ENCODE data around the gene TGM2.

TGM2 gene

GRCh38 chr20:38165089-38165965, at the start of gene TGM2:
TGM2 (minus strand) TSS chr20:38165270; CDS start chr20:38165198, 72 bp downstream.
- no peak for DNase-seq

GRCh38 chr20:38214256-38215193, 49.5 kb upstream of the TGM2 start:
- no peak for DNase-seq

GRCh38 chr20:38213607-38213940, 48.5 kb upstream of the TGM2 start:
- DNase-seq: no peak

- DNase-seq: no peak
Observed at GRCh38 chr20:38212806-38213606, 47.9 kb upstream of the TGM2 start.

- no peak for DNase-seq
Observed at GRCh38 chr20:38211200-38212097, 46.4 kb upstream of the TGM2 start.

- no peak for DNase-seq
Observed at GRCh38 chr20:38210741-38211140, 45.7 kb upstream of the TGM2 start.

GRCh38 chr20:38209736-38210405, 44.8 kb upstream of the TGM2 start:
- DNase-seq: no peak

- DNase-seq: no peak
Observed at GRCh38 chr20:38209054-38209675, 44.1 kb upstream of the TGM2 start.

- no peak for DNase-seq
Observed at GRCh38 chr20:38208523-38208922, 43.5 kb upstream of the TGM2 start.

- DNase-seq: no peak
Observed at GRCh38 chr20:38208088-38208487, 43.0 kb upstream of the TGM2 start.

- DNase-seq: no peak
Observed at GRCh38 chr20:38207621-38208020, 42.6 kb upstream of the TGM2 start.

- DNase-seq: no peak
Observed at GRCh38 chr20:38205001-38205400, 39.9 kb upstream of the TGM2 start.

GRCh38 chr20:38203981-38204357, 38.9 kb upstream of the TGM2 start:
- DNase-seq: no peak

- DNase-seq: no peak
Observed at GRCh38 chr20:38203337-38203980, 38.4 kb upstream of the TGM2 start.

- DNase-seq: no peak
Observed at GRCh38 chr20:38202982-38203293, 37.9 kb upstream of the TGM2 start.

GRCh38 chr20:38202153-38202981, 37.3 kb upstream of the TGM2 start:
- DNase-seq: no peak

GRCh38 chr20:38201356-38201755, 36.3 kb upstream of the TGM2 start:
- DNase-seq: no peak

- DNase-seq: no peak
Observed at GRCh38 chr20:38200646-38201045, 35.6 kb upstream of the TGM2 start.
